IMR-90 (cell line): ENCODE results near the gene ZNF362. TPM values are rescaled to one million over a fixed set of nuclear protein-coding genes. Genes with fewer than 3 reads are reported as not detected.

Experiments used
- ATAC-seq: fragments of 200-7000 bp; cut with Tn5 transposase; 2 replicates; pipeline ENCODE4 v1.9.1; 2020; ENCODE audit warnings: low read depth, mild to moderate bottlenecking, moderate library complexity
- BruUV-seq: library from RNA; stranded (reverse); fragments of 400-500 nt; replicated peaks from 2 replicates; lab custom pipeline; 2021; lab: Mats Ljungman, UMichigan
- CTCF ChIA-PET: fragments of 300-600 bp; formaldehyde crosslinking; extraction: SDS; loops from one replicate; lab custom pipeline; 2021; ENCODE audit warnings: antibody characterized with exemption; lab: Yijun Ruan, JAX
- POLR2A ChIA-PET: fragments of 300-600 bp; sonication (Branson Sonifier 250); formaldehyde crosslinking; loops from one replicate; lab custom pipeline; 2022; ENCODE audit warnings: antibody characterized with exemption; ENCODE audit not compliant: unreplicated experiment; lab: Charles Lee
- DNase-seq: peaks from one replicate; pipeline ENCODE4 v3.0.0; 2013
- H2AFZ ChIP-seq: replicated peaks from 2 replicates; pipeline ENCODE3; 2013; ENCODE audit warnings: low read length, mild to moderate bottlenecking; ENCODE audit not compliant: poor library complexity
- H2AK5ac ChIP-seq: 2 replicates; pipeline ENCODE4 v1.6.1; 2013; ENCODE audit warnings: low read depth, low read length, inconsistent platforms
- H2AK9ac ChIP-seq: replicated peaks from 2 replicates; pipeline ENCODE3; 2013; ENCODE audit warnings: mild to moderate bottlenecking, low read depth, low read length, moderate library complexity; ENCODE audit not compliant: poor library complexity
- H2BK120ac ChIP-seq: 2 replicates; pipeline ENCODE4 v1.6.1; 2013; ENCODE audit warnings: low read depth, low read length, inconsistent platforms
- H2BK15ac ChIP-seq: 3 replicates; pipeline ENCODE4 v1.6.1; 2013; ENCODE audit warnings: low read depth, low read length, inconsistent platforms
- H2BK20ac ChIP-seq: 2 replicates; pipeline ENCODE4 v1.6.1; 2013; ENCODE audit warnings: low read depth, mild to moderate bottlenecking, inconsistent platforms, low read length, moderate library complexity
- H2BK5ac ChIP-seq: 2 replicates; pipeline ENCODE4 v1.6.1; 2013; ENCODE audit warnings: mild to moderate bottlenecking, low read depth, low read length, inconsistent platforms; ENCODE audit not compliant: poor library complexity, severe bottlenecking
- H3K14ac ChIP-seq: replicated peaks from 2 replicates; pipeline ENCODE4 v1.6.1; 2013; ENCODE audit warnings: low read depth, low read length, inconsistent platforms
- H3K18ac ChIP-seq: 2 replicates; pipeline ENCODE4 v1.6.1; 2013; ENCODE audit warnings: low read depth, low read length, control low read depth
- H3K23ac ChIP-seq: 2 replicates; pipeline ENCODE4 v1.6.1; 2013; ENCODE audit warnings: low read depth, low read length, inconsistent platforms
- H3K27ac ChIP-seq: 2 replicates; pipeline ENCODE4 v1.5.1; 2013; ENCODE audit warnings: mild to moderate bottlenecking, control low read depth, low read length; ENCODE audit not compliant: insufficient read depth
- H3K27me3 ChIP-seq: 2 replicates; pipeline ENCODE4 v1.6.1; 2013; ENCODE audit warnings: low read length; ENCODE audit not compliant: control insufficient read depth, insufficient read depth
- H3K36me3 ChIP-seq: 2 replicates; pipeline ENCODE4 v1.6.1; 2013; ENCODE audit warnings: low read length, mixed read lengths; ENCODE audit not compliant: control insufficient read depth, insufficient read depth
- H3K4ac ChIP-seq: 2 replicates; pipeline ENCODE4 v1.6.1; 2013; ENCODE audit warnings: low read depth, low read length, inconsistent platforms
- H3K4me1 ChIP-seq: 2 replicates; pipeline ENCODE4 v1.6.1; 2013; ENCODE audit warnings: low read length, mixed read lengths; ENCODE audit not compliant: control insufficient read depth, insufficient read depth
- H3K4me2 ChIP-seq: 2 replicates; pipeline ENCODE4 v1.6.1; 2013; ENCODE audit warnings: low read depth, mild to moderate bottlenecking, control low read depth, low read length, moderate library complexity
- H3K4me3 ChIP-seq: 2 replicates; pipeline ENCODE4 v1.5.1; 2013; ENCODE audit warnings: low read depth, mild to moderate bottlenecking, control low read depth, low read length, moderate library complexity; ENCODE audit not compliant: insufficient read depth
- H3K56ac ChIP-seq: 2 replicates; pipeline ENCODE4 v1.6.1; 2013; ENCODE audit warnings: low read length, inconsistent platforms; ENCODE audit not compliant: insufficient read depth; ENCODE audit errors: extremely low read depth
- H3K79me1 ChIP-seq, 2 experiments: 2 replicates each; pipeline ENCODE4 v1.6.1; 2013; ENCODE audit warnings: low read length in 2 of 2, inconsistent platforms in 1 of 2, low read depth in 1 of 2
- H3K9ac ChIP-seq: 2 replicates; pipeline ENCODE4 v1.6.1; 2013; ENCODE audit warnings: low read depth, low read length, control low read depth
- H3K9me1 ChIP-seq: 2 replicates; pipeline ENCODE4 v1.6.1; 2013; ENCODE audit warnings: low read length, inconsistent platforms; ENCODE audit not compliant: insufficient read depth
- H3K9me3 ChIP-seq: 2 replicates; pipeline ENCODE4 v1.6.1; 2013; ENCODE audit warnings: low read length; ENCODE audit not compliant: control insufficient read depth, insufficient read depth
- H4K20me1 ChIP-seq: 2 replicates; pipeline ENCODE4 v1.6.1; 2013; ENCODE audit warnings: low read length, inconsistent platforms; ENCODE audit not compliant: insufficient read depth
- H4K5ac ChIP-seq: 2 replicates; pipeline ENCODE4 v1.6.1; 2013; ENCODE audit warnings: mild to moderate bottlenecking, low read depth, low read length, control low read depth
- H4K8ac ChIP-seq, 2 experiments: 2 replicates each; pipeline ENCODE4 v1.6.1; 2013; ENCODE audit warnings: low read depth in 2 of 2, low read length in 2 of 2, control low read depth in 1 of 2, inconsistent platforms in 1 of 2
- H4K91ac ChIP-seq: 2 replicates; pipeline ENCODE4 v1.6.1; 2013; ENCODE audit warnings: low read depth, low read length, inconsistent platforms; ENCODE audit not compliant: insufficient read depth
- FOS ChIP-seq: fragments of 150-350 bp; IDR thresholded peaks from 2 replicates; pipeline ENCODE4 v1.6.1; 2016; ENCODE audit warnings: low read depth, low read length
- RAD21 ChIP-seq: IDR thresholded peaks from 2 replicates; pipeline ENCODE4 v1.6.1; 2012; ENCODE audit warnings: low read length, improper control_type of control experiment
- WGBS, 2 experiments: methylation state at CpG; one replicate each; pipeline versions ENCODE4 v1.1.5 to v1.1.7; 2013; ENCODE audit warnings: missing lambda C conversion rate in 2 of 2; ENCODE audit not compliant: insufficient read length in 1 of 2; ENCODE audit errors: extremely low coverage in 2 of 2; 5-methylcytosine and 5-hydroxymethylcytosine counted together
- dilution Hi-C: fragments of 300-500 bp; cut with HindIII; formaldehyde crosslinking; loops from one replicate; pipeline ENCODE4 v1.14.3; 2018; ENCODE audit warnings: low sequenced_read_pairs; ENCODE audit not compliant: unreplicated experiment
- in situ Hi-C: fragments of 300-500 bp; cut with MboI; formaldehyde crosslinking; loops from 3 replicates; pipeline ENCODE4 v1.14.3; 2019; ENCODE audit warnings: low sequenced_read_pairs, inconsistent platforms, mixed read lengths
- intact Hi-C: fragments of 100-400 bp; cut with micrococcal nuclease; formaldehyde crosslinking; loops from 2 replicates; pipeline ENCODE4 v1.10.0; 2022
- polyA plus RNA-seq, 3 experiments: library from polyadenylated mRNA; depleted of rRNA; stranded (reverse); fragments of >200 nt; gene quantifications; 2 replicates each; pipeline ENCODE4 v1.2.3, GENCODE V29; 2012; ENCODE audit warnings: low replicate concordance in 1 of 3
- total RNA-seq: library from RNA; depleted of rRNA; stranded (reverse); fragments of >200 nt; gene quantifications from 2 replicates; pipeline ENCODE4 v1.2.3, GENCODE V29; 2012
- TF ChIP-seq, protein P1 (sequence below): fragments of 150-350 bp; IDR thresholded peaks from 2 replicates; pipeline ENCODE4 v1.6.1; 2016; ENCODE audit warnings: low read depth, mild to moderate bottlenecking, low read length, moderate library complexity, borderline replicate concordance

The ZNF362 gene
- total and polyA plus RNA-seq, 2 of the 4 experiments (the other 2 are of a cell fraction): 5.7 to 12.9 TPM

DNA sequence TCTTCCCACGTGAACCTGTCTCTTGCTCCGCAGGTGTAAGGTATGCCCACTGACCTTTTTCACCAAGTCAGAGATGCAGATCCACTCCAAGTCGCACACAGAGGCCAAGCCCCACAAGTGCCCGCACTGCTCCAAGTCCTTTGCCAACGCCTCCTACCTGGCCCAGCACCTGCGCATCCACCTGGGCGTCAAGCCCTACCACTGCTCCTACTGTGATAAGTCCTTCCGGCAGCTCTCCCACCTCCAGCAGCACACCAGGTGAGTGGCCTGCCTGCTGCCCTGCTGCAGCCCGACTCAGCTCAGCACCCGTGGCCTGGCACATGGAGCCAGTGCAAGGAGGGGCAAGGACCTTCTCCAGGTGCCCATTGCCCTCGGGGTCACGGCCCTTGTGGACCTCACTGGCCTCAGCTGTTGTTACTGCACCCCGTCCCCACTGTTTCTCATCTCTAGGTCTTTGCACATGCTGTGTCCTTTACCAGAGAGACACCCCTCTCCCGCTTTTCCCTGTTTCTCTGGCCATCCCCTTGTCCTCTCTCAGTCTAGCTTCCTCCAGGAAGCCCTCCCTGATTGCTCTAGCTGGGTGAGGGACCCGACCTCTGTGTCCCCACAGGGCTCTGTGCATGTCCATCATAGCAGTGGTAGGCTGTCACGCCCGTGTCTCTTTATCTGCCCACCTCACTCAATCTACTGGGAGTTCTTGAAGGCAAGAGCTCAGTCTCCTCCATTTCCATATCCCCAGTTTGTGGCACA lies 25.4 kb downstream of the ZNF362 start (continued):
- TF ChIP-seq RAD21: no peak

GRCh38 chr1:33282791-33283190 lies 26.5 kb downstream of the ZNF362 start:
- no peak overlapping the region for H3K56ac ChIP-seq
- no peak overlapping the region for H2BK5ac ChIP-seq
- no peak overlapping the region for H3K4ac ChIP-seq
- no peak overlapping the region for H4K91ac ChIP-seq
- H4K8ac ChIP-seq: no peak overlapping the region
- H2BK20ac ChIP-seq: no peak overlapping the region
- H3K9me1 ChIP-seq: peaks cover 4% of the 10 kb centered on the region; the same call in 1 of the 2 replicates
- H3K4me1 ChIP-seq: no peaks in the 10 kb centered on the region
- ChIA-PET CTCF (no interaction called here), POLR2A (no interaction called here)
- H2BK15ac ChIP-seq: no peak overlapping the region
- H3K23ac ChIP-seq: no peak overlapping the region
- H2AFZ ChIP-seq: no peak overlapping the region
- peaks cover 38% of the 10 kb centered on the region for H3K36me3 ChIP-seq
- no peaks in the 10 kb centered on the region for H3K27me3 ChIP-seq
- no peak overlapping the region for H3K4me3 ChIP-seq
- no peak overlapping the region for H3K14ac ChIP-seq
- no peak overlapping the region for H2AK9ac ChIP-seq
- H3K9me3 ChIP-seq: no peaks in the 10 kb centered on the region
- H2AK5ac ChIP-seq: no peak overlapping the region
- H3K18ac ChIP-seq: no peak overlapping the region
- no peaks in the 10 kb centered on the region for H4K20me1 ChIP-seq
- no CpG with 5 or more reads among the region's 3 CpGs for WGBS, 2 experiments
- no peak overlapping the region for H3K4me2 ChIP-seq
- ATAC-seq (no peak), DNase-seq (no peak)
- no peak overlapping the region for H2BK120ac ChIP-seq
- no peak overlapping the region for H3K9ac ChIP-seq
- TF ChIP-seq, protein P1, sequence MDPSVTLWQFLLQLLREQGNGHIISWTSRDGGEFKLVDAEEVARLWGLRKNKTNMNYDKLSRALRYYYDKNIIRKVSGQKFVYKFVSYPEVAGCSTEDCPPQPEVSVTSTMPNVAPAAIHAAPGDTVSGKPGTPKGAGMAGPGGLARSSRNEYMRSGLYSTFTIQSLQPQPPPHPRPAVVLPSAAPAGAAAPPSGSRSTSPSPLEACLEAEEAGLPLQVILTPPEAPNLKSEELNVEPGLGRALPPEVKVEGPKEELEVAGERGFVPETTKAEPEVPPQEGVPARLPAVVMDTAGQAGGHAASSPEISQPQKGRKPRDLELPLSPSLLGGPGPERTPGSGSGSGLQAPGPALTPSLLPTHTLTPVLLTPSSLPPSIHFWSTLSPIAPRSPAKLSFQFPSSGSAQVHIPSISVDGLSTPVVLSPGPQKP: no peak
- TF ChIP-seq FOS: no peak
- dilution Hi-C loops (no loop called here), in situ Hi-C loops (no loop called here), intact Hi-C loops (loop anchor here (10.0 kb wide), 1 partner anchor 178 kb away; no protein-coding TSS in a partner anchor)
- H4K5ac ChIP-seq: no peak overlapping the region
- no TSS peak for BruUV-seq
- H3K79me1 ChIP-seq: peaks cover 0 to 4% of the 10 kb centered on the region in 2 experiments; a peak in 1 of 4 replicates
- H3K27ac ChIP-seq: no peak overlapping the region
